Measurements from ENCODE around the gene TRA2B.

The TRA2B gene

DNA sequence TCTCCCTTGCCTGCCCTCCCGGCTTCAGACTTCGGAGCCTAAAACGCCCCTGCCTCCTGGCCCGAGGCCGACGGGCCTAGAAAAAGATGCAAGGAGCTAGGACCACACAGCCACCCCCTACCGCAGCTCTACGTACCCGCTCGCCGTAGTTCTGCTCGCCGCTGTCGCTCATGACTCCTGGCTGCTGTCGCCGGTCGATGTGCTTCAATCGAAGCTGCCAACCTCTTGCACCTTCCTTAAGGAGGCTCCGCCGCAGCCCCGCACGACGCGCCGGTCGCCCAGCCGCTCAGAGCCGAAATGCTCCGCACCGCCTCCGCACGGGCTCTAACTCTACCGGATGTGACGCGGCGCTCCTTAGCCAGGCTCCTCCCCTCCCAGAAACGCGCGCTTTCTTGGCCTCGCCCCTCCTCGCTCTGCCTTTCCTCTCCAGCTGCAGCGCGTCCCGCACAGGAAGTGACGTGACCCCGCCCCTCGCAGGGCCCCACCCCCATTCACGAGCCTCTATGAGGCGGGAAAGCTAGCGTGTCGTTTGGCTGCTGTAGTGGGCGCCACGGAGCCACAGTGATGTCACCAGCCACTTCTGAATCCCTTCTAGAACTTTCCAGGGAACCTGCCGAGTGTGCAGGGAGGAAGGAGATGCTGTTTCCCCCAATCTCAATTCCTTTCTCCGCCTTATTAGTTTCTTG, at the start of gene TRA2B:
TRA2B (minus strand) TSS at position 326 of the 686 bp plus-strand sequence; CDS start at position 172, 154 bp downstream.
- DNase-seq, result peak; percentile 99

GRCh38 chr3:185986198-185986777, 48.5 kb upstream of the TRA2B start:
- DNase-seq, result no peak

DNA sequence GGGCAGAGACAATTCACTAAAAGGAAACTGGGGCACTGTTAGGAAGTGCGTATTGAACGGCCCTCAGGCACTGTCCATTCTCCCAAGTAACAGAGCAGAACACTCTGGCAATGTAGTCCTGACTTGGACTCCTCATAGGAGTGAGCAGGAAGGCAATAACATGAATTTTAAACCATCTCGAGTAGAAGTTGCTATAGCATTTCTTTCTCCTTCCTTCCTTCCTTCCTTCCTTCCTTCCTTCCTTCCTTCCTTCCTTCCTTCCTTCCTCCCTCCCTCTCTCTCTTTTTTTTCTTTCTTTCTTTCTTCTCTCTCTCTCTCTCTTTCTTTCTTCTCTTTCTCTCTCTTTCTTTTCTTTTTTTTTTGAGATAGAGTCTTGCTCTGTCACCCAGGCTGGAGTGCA, 46.4 kb upstream of the TRA2B start:
- DNase-seq, result no peak

- DNase-seq, result peak; percentile 70
These were observed 45.8 kb upstream of the TRA2B start for GRCh38 chr3:185983495-185984141.

DNA sequence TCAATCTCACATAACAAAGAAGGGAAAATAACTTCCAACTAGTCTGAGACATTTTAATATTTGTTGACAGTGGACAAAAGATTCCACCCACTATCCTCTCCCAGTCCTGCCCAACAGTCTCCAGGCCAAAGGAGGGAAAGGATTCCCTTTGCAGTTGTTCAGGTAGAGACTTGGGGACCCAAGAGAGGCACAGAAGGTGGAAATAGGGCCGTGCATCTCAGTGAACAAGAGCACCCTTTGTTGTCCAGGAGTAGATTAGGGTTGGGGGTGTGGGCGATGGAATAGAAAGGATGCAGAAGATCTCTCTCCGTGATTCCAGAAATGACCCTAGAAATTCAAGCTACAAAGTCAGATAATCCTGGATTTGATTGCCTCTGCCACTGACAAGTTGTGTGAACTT, 44.8 kb upstream of the TRA2B start:
- no peak for DNase-seq

DNA sequence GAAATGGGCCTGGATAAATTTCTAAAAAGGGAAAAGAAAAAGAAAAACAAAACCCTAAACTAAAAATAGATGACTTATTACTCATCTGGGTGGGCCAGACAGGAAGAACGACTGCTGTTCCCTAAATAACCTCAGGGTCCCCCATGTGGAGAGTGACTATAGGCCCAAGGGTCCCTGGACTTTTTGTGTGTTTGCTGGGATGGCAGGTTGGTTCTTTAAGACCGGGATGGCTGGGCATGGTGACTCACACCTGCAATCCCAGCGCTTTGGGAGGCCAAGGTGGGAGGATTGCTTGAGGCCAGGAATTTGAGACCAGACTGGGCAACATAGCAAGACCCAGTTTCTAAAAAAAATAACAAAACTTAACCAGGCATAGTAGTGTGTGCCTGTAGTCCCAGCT, 43.8 kb upstream of the TRA2B start:
- DNase-seq, result no peak

GRCh38 chr3:185979721-185980121, 41.9 kb upstream of the TRA2B start:
- no peak for DNase-seq

DNA sequence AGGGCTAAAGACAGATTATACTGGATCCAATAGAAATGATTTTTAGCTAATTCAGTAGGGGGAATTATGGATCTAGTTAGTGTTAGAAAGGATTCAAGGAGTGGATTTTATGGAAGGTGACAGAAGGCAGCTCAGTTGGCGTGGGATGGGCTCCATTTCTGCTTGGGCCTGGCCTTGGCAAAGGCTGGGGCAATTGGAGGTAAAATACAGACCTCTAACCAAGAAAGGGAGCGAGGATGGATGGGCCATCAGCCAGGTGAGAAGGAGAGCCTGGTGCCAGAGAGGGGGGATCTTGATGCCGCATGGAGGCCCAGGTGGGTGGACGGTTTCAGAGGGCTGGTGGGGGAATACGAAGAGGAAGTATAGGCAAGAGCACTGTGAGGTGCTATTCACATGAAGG, 40.7 kb upstream of the TRA2B start:
- no peak for DNase-seq

- DNase-seq, result no peak
These were observed 39.8 kb upstream of the TRA2B start for GRCh38 chr3:185977679-185978040.

DNA sequence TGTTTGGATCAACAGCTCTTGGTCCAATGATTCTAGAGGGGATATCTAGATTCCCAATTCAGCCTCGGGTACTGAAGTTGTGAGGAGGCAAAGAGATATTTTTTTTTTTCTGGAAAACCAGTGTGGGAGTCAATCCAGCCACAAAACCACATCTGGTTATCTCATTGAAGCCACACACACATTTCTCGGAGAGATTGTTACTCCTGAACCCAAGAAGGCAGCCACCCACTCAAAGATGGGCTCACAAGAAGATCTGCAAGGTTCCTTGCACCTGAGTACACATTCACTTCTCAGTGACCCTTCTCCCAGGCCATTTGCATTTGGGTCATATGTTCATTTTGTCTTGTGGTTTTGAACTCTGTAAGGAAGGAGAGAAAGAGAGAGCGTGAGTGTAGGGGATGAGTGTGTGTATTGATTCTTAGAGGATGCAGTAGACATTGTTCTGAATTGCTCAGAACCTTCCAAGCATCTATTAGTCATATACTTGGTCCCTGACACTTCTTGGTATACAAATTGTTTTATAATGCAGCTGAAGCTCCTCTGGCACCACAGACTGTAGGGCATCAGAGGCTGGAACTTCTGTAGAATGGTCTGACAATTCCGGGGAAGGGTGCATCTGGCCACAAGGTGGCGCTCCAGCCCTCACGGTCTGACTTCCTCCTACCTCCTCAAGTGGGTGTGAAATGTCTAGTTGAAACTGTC, 39.3 kb upstream of the TRA2B start:
- DNase-seq, result peak; percentile 90

DNA sequence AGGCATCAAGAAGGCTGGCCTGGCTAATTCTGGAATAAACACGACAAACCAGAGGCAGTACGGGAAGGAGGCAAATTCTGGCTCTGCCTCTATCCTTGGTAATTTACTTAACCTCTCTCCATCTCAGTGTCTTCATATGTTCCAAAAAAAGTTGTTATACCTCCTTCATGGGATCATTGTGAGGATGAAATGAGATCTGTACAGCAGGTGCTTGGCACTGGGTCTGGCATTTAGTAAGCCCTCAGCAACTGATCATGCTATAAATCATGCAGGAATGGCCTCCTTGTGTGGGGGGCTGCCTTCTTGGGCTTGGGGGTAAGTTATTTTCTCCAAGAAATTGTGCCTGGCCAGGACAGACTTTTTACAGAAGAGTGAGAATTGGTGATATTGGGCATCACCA, 38.3 kb upstream of the TRA2B start:
- no peak for DNase-seq

GRCh38 chr3:185971579-185971978, 33.8 kb upstream of the TRA2B start:
- DNase-seq, result no peak

GRCh38 chr3:185968168-185968567, 30.4 kb upstream of the TRA2B start:
- no peak for DNase-seq

DNA sequence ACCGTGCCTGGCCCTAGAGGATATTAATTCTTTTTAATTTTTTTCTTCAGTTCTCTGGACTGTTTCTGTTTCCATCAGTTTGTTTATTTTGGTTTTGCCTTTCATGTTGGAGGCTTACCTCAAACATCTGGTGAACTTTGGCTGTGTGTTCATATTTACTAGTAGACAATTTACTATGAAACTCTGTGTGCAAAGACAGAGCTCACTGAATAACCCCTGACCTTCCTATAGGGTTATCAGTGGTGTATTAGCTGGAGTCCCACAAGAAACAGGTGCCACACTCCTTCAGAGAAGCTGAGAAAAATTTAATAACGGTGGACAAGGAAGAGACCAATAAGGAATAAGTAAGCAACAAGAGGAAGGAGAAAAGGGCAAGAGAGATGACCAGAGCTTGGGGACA, 28.8 kb upstream of the TRA2B start:
- no peak for DNase-seq

DNA sequence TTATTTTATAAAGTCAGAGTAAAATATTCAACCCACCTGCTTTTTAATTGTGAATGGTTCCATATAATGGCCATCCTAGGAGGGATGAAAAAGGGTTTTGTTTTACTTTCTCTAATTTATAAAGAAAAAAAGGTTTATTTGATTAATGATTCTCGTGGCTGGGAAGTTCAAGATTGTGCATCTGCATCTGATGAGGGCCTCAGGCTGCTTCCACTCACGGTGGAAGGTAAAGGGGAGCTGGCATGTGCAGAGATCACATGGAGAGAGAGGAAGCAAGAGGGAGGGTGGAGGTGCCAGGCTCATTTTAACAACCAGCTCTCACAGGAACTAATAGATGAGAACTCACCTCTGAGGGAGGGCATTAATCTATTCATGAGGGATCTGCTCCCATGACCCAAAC, 27.7 kb upstream of the TRA2B start:
- no peak for DNase-seq

DNA sequence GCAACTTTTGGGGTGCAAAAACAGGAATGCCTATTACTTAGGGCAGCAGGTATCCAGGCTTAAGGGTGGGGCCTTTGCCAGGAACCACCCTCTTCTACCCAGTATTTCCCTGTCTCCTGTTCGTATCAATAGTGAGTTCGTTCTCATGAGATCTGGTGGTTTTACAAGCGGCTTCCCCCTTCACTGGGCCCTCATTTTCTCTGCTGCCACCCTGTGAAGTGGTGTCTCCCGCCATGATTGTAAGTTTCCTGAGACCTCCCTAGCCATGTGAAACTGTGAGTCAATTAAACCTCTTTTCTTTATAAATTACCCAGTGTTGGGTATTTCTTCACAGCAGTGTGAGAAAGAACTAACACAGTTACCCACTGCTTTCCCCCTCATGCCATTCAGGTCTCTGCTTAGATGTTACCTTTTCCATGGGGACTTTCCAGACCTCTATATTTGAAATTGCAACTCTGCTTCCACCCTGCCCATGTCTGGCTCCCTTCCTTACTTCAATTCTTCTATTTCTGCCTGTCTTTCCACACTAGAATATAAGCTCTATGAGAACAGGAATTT, 23.9 kb upstream of the TRA2B start:
- DNase-seq, result peak; percentile 47

- DNase-seq, result no peak
These were observed 22.9 kb upstream of the TRA2B start for GRCh38 chr3:185960522-185961288.

GRCh38 chr3:185959609-185960521, 22.1 kb upstream of the TRA2B start:
- peak; percentile 25 for DNase-seq

DNA sequence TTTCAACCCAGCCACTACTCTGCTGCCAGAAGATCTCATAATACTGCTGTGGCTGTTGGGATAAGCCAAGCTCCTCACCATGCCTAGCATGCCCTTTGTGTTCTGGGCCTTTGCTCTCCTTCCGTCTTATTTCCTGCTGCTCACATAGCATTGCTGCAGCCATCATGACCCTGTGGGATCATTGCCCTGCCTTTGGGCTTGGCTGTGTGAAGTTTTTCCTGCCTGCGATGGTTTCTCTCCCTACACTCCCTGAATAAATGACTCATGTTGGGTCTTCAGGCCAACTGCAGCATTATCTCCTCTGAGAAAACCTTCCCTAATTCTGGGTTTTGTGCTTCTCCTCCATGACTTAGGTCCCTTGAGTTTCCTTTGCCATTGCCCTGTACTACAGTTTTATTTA, 20.8 kb upstream of the TRA2B start:
- DNase-seq, result no peak

- DNase-seq, result no peak
These were observed 18.4 kb upstream of the TRA2B start for GRCh38 chr3:185956244-185956643.

DNA sequence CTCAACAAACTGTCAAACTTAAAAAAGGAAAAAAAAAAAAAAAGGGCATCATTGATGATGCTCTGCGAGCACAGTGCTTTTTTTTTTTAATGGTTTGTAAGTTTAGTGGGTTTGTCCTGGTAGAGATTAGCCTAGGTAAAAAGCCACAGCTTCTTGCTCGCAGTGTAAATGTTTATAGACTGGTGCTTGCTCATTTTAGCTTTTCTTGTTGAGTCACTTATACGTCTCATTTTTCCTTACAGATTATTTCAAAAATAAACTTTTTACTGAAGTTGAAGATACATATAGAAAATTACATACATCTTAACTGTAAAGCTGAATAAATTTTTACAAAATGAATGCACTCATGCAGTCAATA, 16.5 kb upstream of the TRA2B start:
- no peak for DNase-seq

DNA sequence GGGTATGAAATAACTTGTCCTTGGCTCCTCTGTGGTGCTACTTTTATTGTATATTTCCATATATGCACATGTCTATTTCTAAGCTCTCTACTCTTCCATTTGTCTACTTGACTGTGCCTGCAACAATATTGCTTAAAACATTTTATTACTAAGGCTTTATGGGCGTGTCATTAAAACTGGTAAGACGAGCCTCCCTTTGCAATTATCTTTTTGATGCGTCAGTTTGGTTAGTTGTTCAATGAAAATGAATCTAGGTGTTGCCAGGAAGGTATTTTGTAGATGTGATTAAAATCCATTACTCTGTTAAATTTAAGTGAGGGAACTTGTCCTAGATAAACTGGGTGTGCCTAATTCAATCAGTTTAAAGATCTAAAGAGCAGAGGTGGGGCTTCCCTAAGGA, 12.9 kb upstream of the TRA2B start:
- DNase-seq, result no peak
